Esophagus muscularis mucosa (tissue), 4 donors: ENCODE measurements around the gene TRIM8. TPM values are rescaled to one million over a fixed set of nuclear protein-coding genes. Genes with fewer than 3 reads are reported as not detected.
"Not testable (repeated sequence)": the region's sequence is repeated elsewhere in the genome, so short reads cannot be mapped to it uniquely, and the experiment has no call there.

Experiments used
- DNase-seq: peaks from one replicate; pipeline ENCODE4 v3.0.0-alpha.2; 2017; ENCODE audit errors: extremely low spot score
- H3K27ac ChIP-seq, 4 donors: fragments of 200-600 bp; sonication (generic); replicated peaks in 1 of 4; 1 replicate in 3 of 4; 2 replicates in 1 of 4; pipeline ENCODE4 v1.5.1; 2016 to 2019; ENCODE audit warnings: mild to moderate bottlenecking in 1 of 4
- H3K27me3 ChIP-seq, 4 donors: fragments of 200-600 bp; sonication (generic); one replicate each; pipeline versions ENCODE4 v1.5.1 to v1.6.0; 2016 to 2019
- H3K36me3 ChIP-seq, 4 donors: fragments of 200-600 bp; sonication (generic); one replicate each; pipeline ENCODE4 v1.5.1; 2016 to 2019
- H3K4me1 ChIP-seq, 4 donors: fragments of 200-600 bp; sonication (generic); one replicate each; pipeline ENCODE4 v1.5.1; 2016 to 2019
- H3K4me3 ChIP-seq, 4 donors: fragments of 200-600 bp; sonication (generic); 1 replicate in 2 of 4; 2 replicates in 2 of 4; pipeline ENCODE4 v1.5.1; 2016 to 2019; ENCODE audit warnings: mild to moderate bottlenecking in 4 of 4, moderate library complexity in 1 of 4
- H3K9me3 ChIP-seq, 4 donors: fragments of 200-600 bp; sonication (generic); 1 replicate in 3 of 4; 2 replicates in 1 of 4; pipeline ENCODE4 v1.5.1; 2016 to 2019
- EP300 ChIP-seq: sonication (generic); formaldehyde crosslinking; IDR thresholded peaks from one replicate; pipeline ENCODE4 v1.6.1; 2017; ENCODE audit warnings: antibody characterized with exemption
- POLR2A ChIP-seq: fragments of 450-650 bp; IDR thresholded peaks from one replicate; pipeline ENCODE4 v1.6.1; 2017; ENCODE audit warnings: antibody characterized with exemption, moderate library complexity, mild to moderate bottlenecking, low read depth
- POLR2AphosphoS5 ChIP-seq, 2 donors: sonication (generic); formaldehyde crosslinking; IDR thresholded peaks; one replicate each; pipeline ENCODE4 v1.6.1; 2017; ENCODE audit warnings: antibody characterized with exemption in 2 of 2
- WGBS: methylation state at CpG from one replicate; pipeline ENCODE4 v1.1.5; 2018; 5-methylcytosine and 5-hydroxymethylcytosine counted together
- intact Hi-C: fragments of 100-400 bp; cut with DNase I; formaldehyde crosslinking; loops from one replicate; pipeline ENCODE4 v1.15.1; 2023
- total RNA-seq, 4 donors: library from RNA; depleted of rRNA; stranded (reverse); fragments of >200 nt; gene quantifications; one replicate each; pipeline versions ENCODE4 v1.1.0 to v1.2.1, GENCODE V29; 2016
- TF ChIP-seq, protein P1 (sequence below), 3 experiments: fragments of 200-600 bp in 2 of 3; fragments of 450-650 bp in 1 of 3; sonication (generic) in 2 of 3; IDR thresholded peaks; one replicate each; pipeline ENCODE4 v1.5.1; 2017 to 2019; ENCODE audit warnings: antibody characterized with exemption in 3 of 3, mild to moderate bottlenecking in 2 of 3, moderate library complexity in 1 of 3

Gene TRIM8
- total RNA-seq, 4 donors from 2014 or later = 103 to 170 (median 159) TPM

GRCh38 chr10:102658802-102659201, 14.5 kb downstream of the TRIM8 start:
- TF ChIP-seq POLR2AphosphoS5 (IDR thresholded peaks at IDR 0.05) (no peak), POLR2A (no peak), EP300 (no peak)
- TF ChIP-seq, protein P1, sequence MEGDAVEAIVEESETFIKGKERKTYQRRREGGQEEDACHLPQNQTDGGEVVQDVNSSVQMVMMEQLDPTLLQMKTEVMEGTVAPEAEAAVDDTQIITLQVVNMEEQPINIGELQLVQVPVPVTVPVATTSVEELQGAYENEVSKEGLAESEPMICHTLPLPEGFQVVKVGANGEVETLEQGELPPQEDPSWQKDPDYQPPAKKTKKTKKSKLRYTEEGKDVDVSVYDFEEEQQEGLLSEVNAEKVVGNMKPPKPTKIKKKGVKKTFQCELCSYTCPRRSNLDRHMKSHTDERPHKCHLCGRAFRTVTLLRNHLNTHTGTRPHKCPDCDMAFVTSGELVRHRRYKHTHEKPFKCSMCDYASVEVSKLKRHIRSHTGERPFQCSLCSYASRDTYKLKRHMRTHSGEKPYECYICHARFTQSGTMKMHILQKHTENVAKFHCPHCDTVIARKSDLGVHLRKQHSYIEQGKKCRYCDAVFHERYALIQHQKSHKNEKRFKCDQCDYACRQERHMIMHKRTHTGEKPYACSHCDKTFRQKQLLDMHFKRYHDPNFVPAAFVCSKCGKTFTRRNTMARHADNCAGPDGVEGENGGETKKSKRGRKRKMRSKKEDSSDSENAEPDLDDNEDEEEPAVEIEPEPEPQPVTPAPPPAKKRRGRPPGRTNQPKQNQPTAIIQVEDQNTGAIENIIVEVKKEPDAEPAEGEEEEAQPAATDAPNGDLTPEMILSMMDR (IDR thresholded peaks at IDR 0.05) = no peak
- Histone ChIP-seq H3K4me3 (no peak overlapping the region), H3K27ac (peak overlapping the region in 3 of 4 donors; percentile 42 to 71 (median 62)), H3K27me3 (no peaks in the 10 kb centered on the region), H3K4me1 (peaks cover 37 to 57% (median 45%) of the 10 kb centered on the region in 4 donors), H3K9me3 (no peaks in the 10 kb centered on the region), H3K36me3 (peaks cover 28 to 54% (median 49%) of the 10 kb centered on the region in 4 donors)
- DNase-seq = no peak
- WGBS = 85% methylated on average over 5 of the region's 5 CpGs
- intact Hi-C loops = no loop called here

DNA sequence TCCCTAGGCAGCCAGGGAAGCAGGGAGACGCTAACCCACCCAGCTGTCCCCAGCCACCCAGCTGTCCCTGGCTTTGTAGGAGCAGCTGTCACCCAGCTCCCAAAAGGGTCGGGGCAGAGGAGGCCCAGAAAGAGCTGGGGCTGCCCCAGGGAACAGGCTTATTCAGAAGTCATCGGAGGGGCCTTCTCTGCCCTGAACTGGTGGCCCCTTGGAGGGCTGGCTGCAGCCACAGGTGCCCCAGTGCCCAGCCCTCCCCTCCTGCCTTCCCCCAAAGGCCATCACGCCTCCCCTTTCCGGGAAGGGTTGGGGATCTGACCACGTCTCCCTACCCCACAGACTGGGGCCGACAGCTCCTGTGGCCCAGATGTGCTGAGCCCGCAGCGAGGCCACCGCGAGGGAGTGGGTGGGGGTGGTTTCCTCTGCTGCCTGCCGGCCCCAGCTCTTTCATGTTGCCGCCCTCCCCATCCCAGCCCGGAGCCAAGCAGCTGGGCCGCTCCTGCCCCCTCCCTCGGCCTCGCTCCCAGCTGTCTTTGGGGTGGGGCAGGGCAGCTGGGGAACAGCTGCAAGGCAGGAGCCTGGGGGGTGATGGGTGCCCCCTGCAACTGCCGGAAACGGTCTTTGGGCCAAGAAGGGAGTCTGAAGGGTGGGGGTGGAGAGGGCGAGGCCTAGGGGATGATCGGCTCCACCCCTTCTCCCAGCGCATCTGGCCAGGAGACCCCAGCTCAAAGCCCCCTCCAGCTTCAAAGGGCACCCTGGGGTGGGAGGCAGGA, 16.8 kb downstream of the TRIM8 start:
- intact Hi-C loops = no loop called here
- Histone ChIP-seq H3K4me3 (peak overlapping the region in 1 of 4 donors; percentile 15), H3K27ac (peak overlapping the region; percentile 8 to 58 (median 40)), H3K27me3 (no peaks in the 10 kb centered on the region), H3K4me1 (peaks cover 32 to 45% (median 37%) of the 10 kb centered on the region in 4 donors), H3K36me3 (peaks cover 12 to 32% (median 27%) of the 10 kb centered on the region in 4 donors), H3K9me3 (no peaks in the 10 kb centered on the region)
- WGBS = 3% methylated on average over 8 of the region's 22 CpGs
- peak; percentile 42 to 63 for TF ChIP-seq POLR2AphosphoS5 (IDR thresholded peaks at IDR 0.05)
- TF ChIP-seq, protein P1 (IDR thresholded peaks at IDR 0.05) = no peak
- TF ChIP-seq EP300 = no peak
- no peak for DNase-seq

DNA sequence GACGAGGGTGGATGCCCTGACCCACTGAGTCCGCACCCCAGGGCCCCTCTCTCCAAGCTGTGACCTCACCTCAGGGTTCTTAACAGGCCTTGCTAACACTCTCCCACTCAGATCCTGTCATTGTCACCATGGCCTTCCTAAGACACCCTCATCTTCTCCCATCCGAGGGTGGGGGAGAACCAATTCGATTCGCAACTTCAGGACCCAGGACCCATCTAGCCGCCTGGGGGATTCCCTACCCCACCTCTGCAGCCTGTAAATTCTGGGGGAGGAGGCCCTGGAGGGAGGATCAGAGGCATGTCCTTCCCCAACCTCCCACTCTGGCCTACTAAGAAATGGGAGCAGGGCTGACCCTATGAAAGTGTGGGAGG, 17.4 kb downstream of the TRIM8 start:
- no peaks in the 10 kb centered on the region for H3K9me3 ChIP-seq
- H3K27me3 ChIP-seq = no peaks in the 10 kb centered on the region
- TF ChIP-seq, protein P1 (IDR thresholded peaks at IDR 0.05) = no peak
- TF ChIP-seq POLR2AphosphoS5 (IDR thresholded peaks at IDR 0.05) (no peak), POLR2A (no peak), EP300 (no peak)
- H3K27ac ChIP-seq = peak overlapping the region in 3 of 4 donors; percentile 16 to 51 (median 28)
- peaks cover 7 to 26% (median 21%) of the 10 kb centered on the region in 4 donors for H3K36me3 ChIP-seq
- no peak overlapping the region for H3K4me3 ChIP-seq
- no peak for DNase-seq
- intact Hi-C loops = no loop called here
- 70% methylated on average over 4 of the region's 6 CpGs for WGBS
- peaks cover 32 to 43% (median 37%) of the 10 kb centered on the region in 4 donors for H3K4me1 ChIP-seq

DNA sequence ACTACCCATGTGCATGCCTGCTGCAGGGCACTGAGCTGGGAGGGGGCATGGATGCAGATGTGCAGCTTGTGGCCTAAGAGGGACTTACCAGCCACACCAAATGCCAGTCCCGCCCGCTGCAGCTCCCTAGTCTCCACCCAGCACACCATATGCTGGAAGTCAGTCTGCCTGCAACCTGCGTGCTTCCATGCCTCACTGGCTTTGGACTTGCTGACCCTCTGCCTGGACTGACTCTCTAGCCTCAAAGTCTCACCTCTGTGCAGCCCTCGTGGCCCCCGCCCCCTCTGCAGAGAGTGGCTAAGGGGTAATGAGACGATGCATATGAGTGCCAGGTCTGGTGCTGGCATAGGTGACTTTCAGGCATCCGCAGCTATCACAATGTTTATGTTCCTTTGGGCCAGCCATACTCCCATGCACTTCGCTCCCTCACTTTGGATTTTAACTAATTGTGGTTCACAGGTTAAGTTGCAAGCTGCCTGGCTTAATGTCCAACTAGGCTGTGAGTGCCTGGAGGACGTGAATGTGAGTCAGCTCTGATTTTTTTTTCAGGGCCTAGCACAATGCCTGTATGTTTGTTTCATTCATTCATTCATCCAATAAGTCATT, 21.7 kb downstream of the TRIM8 start:
- WGBS = 68% methylated on average over 6 of the region's 9 CpGs
- no peak for DNase-seq
- Histone ChIP-seq H3K27ac (no peak overlapping the region), H3K9me3 (no peaks in the 10 kb centered on the region), H3K4me1 (peaks cover 22 to 29% (median 26%) of the 10 kb centered on the region in 4 donors), H3K36me3 (no peaks in the 10 kb centered on the region), H3K27me3 (no peaks in the 10 kb centered on the region), H3K4me3 (no peak overlapping the region)
- intact Hi-C loops = no loop called here
- TF ChIP-seq POLR2A (no peak), POLR2AphosphoS5 (IDR thresholded peaks at IDR 0.05) (no peak), EP300 (no peak)
- TF ChIP-seq, protein P1 (IDR thresholded peaks at IDR 0.05) = no peak

DNA sequence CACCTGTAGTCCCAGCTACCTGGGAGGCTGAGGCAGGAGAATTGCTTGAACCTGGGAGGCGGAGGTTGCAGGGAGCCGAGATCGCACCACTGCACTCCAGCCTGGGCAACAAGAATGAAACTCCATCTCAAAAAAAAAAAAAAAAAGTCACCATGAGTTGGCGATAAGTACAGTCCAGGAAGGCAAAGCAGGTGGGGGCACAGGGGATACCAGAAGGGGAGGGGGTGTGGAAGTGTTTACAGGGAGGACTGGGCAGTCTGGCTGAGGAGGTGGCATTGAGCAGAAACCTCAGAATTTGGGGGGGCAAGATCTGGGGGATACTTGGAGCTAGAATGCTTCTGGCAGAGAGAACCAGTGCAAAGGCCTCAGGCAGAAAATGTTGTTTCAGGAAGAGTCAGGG, 23.1 kb downstream of the TRIM8 start:
- H3K27me3 ChIP-seq, DNase-seq, intact Hi-C loops, H3K4me3 ChIP-seq, H3K27ac ChIP-seq, H3K9me3 ChIP-seq, H3K36me3 ChIP-seq: not testable (repeated sequence)
- WGBS = 100% methylated on average over 4 of the region's 4 CpGs
- peaks cover 16 to 22% (median 19%) of the 10 kb centered on the region in 4 donors for H3K4me1 ChIP-seq
